HCT116 (cell line): Measurements from ENCODE around the gene SLC6A13. TPM values are rescaled to one million over a fixed set of nuclear protein-coding genes. Genes with fewer than 3 reads are reported as not detected.

ENCODE experiments used
- ATAC-seq: fragments of 200-7000 bp; cut with Tn5 transposase; 2 replicates; pipeline ENCODE4 v1.9.1; 2020; ENCODE audit warnings: mild to moderate bottlenecking, moderate library complexity
- BruUV-seq: library from RNA; stranded (reverse); fragments of 400-500 nt; replicated peaks from 2 replicates; lab custom pipeline; 2021; lab: Mats Ljungman, UMichigan
- CTCF ChIA-PET: fragments of 300-600 bp; sonication (Branson Sonifier 250); formaldehyde crosslinking; loops from one replicate; lab custom pipeline; 2021; ENCODE audit warnings: antibody characterized with exemption; lab: Charles Lee
- POLR2A ChIA-PET: fragments of 300-600, 350-600 bp; sonication (Branson Sonifier 250); formaldehyde crosslinking; loops from one replicate; lab custom pipeline; 2021; ENCODE audit warnings: antibody characterized with exemption; lab: Charles Lee
- RAD21 ChIA-PET, 2 experiments: fragments of 300-600 bp; sonication (Branson Sonifier 250); formaldehyde crosslinking; loops; one replicate each; lab custom pipeline; 2023; ENCODE audit warnings: low total read pairs in 2 of 2; ENCODE audit not compliant: uncharacterized antibody in 2 of 2, unreplicated experiment in 2 of 2, low non-redundant PET in 1 of 2; lab: Charles Lee
- DNase-seq: peaks from one replicate; pipeline ENCODE4 v3.0.0-alpha.2; 2010; ENCODE audit warnings: low read depth, low spot score
- H2AFZ ChIP-seq: fragments of 200-600 bp; shearing (Covaris generic), sonication (generic); 2 replicates; pipeline ENCODE4 v1.6.1; 2017; ENCODE audit warnings: low read depth, mixed run types, mixed read lengths, antibody characterized with exemption, low read length; ENCODE audit not compliant: poor library complexity, severe bottlenecking
- H3K27ac ChIP-seq: 2 replicates; pipeline ENCODE4 v1.5.1; 2012; ENCODE audit warnings: low read depth, low read length
- H3K27me3 ChIP-seq: fragments of 200-600 bp; sonication (generic); 2 replicates; pipeline ENCODE4 v1.6.1; 2016; ENCODE audit warnings: mixed run types, low read length, mixed read lengths; ENCODE audit not compliant: insufficient read depth
- H3K36me3 ChIP-seq, 2 experiments: fragments of 200-500 bp in 1 of 2; fragments of 200-600 bp in 1 of 2; sonication (Bioruptor generic) in 1 of 2; sonication (generic) in 1 of 2; 2 replicates each; pipeline versions ENCODE4 v1.5.1 to v1.6.1; 2014 to 2016; ENCODE audit warnings: low read length in 2 of 2, inconsistent platforms in 1 of 2, mixed read lengths in 1 of 2, mixed run types in 1 of 2; ENCODE audit not compliant: insufficient read depth in 2 of 2, control insufficient read depth in 1 of 2
- H3K4me1 ChIP-seq, 2 experiments: fragments of 200-600 bp in 1 of 2; sonication (generic) in 1 of 2; 2 replicates each; pipeline versions ENCODE4 v1.5.1 to v1.6.1; 2012 to 2017; ENCODE audit warnings: low read length in 2 of 2, inconsistent platforms in 1 of 2, mild to moderate bottlenecking in 1 of 2, mixed read lengths in 1 of 2, mixed run types in 1 of 2, moderate library complexity in 1 of 2; ENCODE audit not compliant: insufficient read depth in 2 of 2, control insufficient read depth in 1 of 2
- H3K4me2 ChIP-seq: fragments of 200-600 bp; sonication (generic); 2 replicates; pipeline ENCODE4 v1.6.1; 2017; ENCODE audit warnings: mixed run types, low read length, mixed read lengths
- H3K4me3 ChIP-seq, 2 experiments: fragments of 200-600 bp in 1 of 2; sonication (generic) in 1 of 2; replicated peaks in 1 of 2; 2 replicates each; pipeline ENCODE4 v1.5.1; 2011 to 2016; ENCODE audit warnings: low read length in 2 of 2, control low read depth in 1 of 2, low read depth in 1 of 2, mild to moderate bottlenecking in 1 of 2, mixed read lengths in 1 of 2, mixed run types in 1 of 2
- H3K79me2 ChIP-seq: fragments of 200-600 bp; sonication (generic); 2 replicates; pipeline ENCODE4 v1.6.1; 2017; ENCODE audit warnings: mild to moderate bottlenecking, mixed run types, low read length, moderate library complexity, mixed read lengths; ENCODE audit not compliant: insufficient read depth
- H3K9ac ChIP-seq: fragments of 200-600 bp; sonication (generic); 2 replicates; pipeline ENCODE4 v1.6.1; 2016; ENCODE audit warnings: low read length, mixed read lengths
- H3K9me2 ChIP-seq: fragments of 200-600 bp; sonication (generic), shearing (Covaris generic); 2 replicates; pipeline ENCODE4 v1.6.1; 2017; ENCODE audit warnings: mixed run types, mild to moderate bottlenecking, moderate library complexity; ENCODE audit not compliant: insufficient read depth
- H3K9me3 ChIP-seq, 2 experiments: fragments of 200-500 bp in 1 of 2; fragments of 200-600 bp in 1 of 2; sonication (Bioruptor generic) in 1 of 2; sonication (generic) in 1 of 2; 2 replicates each; pipeline ENCODE4 v1.6.1; 2014 to 2017; ENCODE audit warnings: low read length in 2 of 2, mixed read lengths in 2 of 2, inconsistent platforms in 1 of 2, low read depth in 1 of 2, mild to moderate bottlenecking in 1 of 2, mixed run types in 1 of 2, moderate library complexity in 1 of 2; ENCODE audit not compliant: control insufficient read depth in 1 of 2, insufficient read depth in 1 of 2
- H4K20me1 ChIP-seq: fragments of 200-600 bp; sonication (generic), shearing (Covaris generic); 2 replicates; pipeline ENCODE4 v1.6.1; 2017; ENCODE audit warnings: mixed run types, mild to moderate bottlenecking, moderate library complexity; ENCODE audit not compliant: insufficient read depth
- CBX3 ChIP-seq: IDR thresholded peaks from 2 replicates; pipeline ENCODE4 v1.6.1; 2012; ENCODE audit warnings: low read depth
- CEBPB ChIP-seq: IDR thresholded peaks from 2 replicates; pipeline ENCODE4 v1.6.1; 2012; ENCODE audit warnings: low read depth
- CTCF ChIP-seq, 3 experiments: fragments of 200-600 bp in 1 of 3; sonication (generic) in 1 of 3; IDR thresholded peaks in 2 of 3; conservative IDR thresholded peaks in 1 of 3; 2 replicates each; pipeline ENCODE4 v1.5.1; 2012 to 2017; ENCODE audit warnings: low read depth in 2 of 3, low read length in 2 of 3, antibody characterized with exemption in 1 of 3, borderline replicate concordance in 1 of 3, control low read depth in 1 of 3, mild to moderate bottlenecking in 1 of 3, mixed read lengths in 1 of 3, mixed run types in 1 of 3, moderate library complexity in 1 of 3; ENCODE audit not compliant: insufficient read depth in 1 of 3
- EZH2phosphoT487 ChIP-seq: fragments of 200-600 bp; IDR thresholded peaks from 2 replicates; pipeline ENCODE4 v1.6.1; 2018; ENCODE audit warnings: antibody characterized with exemption, borderline replicate concordance
- POLR2A ChIP-seq: IDR thresholded peaks from 2 replicates; pipeline ENCODE4 v1.7.0; 2011; ENCODE audit warnings: borderline replicate concordance; ENCODE audit not compliant: insufficient read depth, insufficient read length; ENCODE audit errors: extremely low read depth
- RAD21 ChIP-seq: IDR thresholded peaks from 2 replicates; pipeline ENCODE4 v1.6.1; 2012; ENCODE audit warnings: low read depth, mild to moderate bottlenecking
- SRF ChIP-seq: IDR thresholded peaks from 2 replicates; pipeline ENCODE4 v1.6.1; 2012; ENCODE audit warnings: low read depth
- TCF7L2 ChIP-seq: IDR thresholded peaks from 2 replicates; pipeline ENCODE4 v1.7.0; 2011; ENCODE audit warnings: borderline replicate concordance, inconsistent platforms; ENCODE audit not compliant: insufficient read depth, insufficient read length; ENCODE audit errors: extremely low read depth
- ZBTB33 ChIP-seq: IDR thresholded peaks from 2 replicates; pipeline ENCODE4 v1.6.1; 2011; ENCODE audit warnings: mild to moderate bottlenecking, low read length, moderate library complexity; ENCODE audit not compliant: insufficient replicate concordance; ENCODE audit errors: extremely low read depth
- intact Hi-C: fragments of 100-400 bp; cut with micrococcal nuclease; formaldehyde crosslinking; loops from 2 replicates; pipeline ENCODE4 v1.10.0; 2022
- total RNA-seq: library from RNA; stranded (reverse); gene quantifications from one replicate; pipeline ENCODE4 v1.2.1, GENCODE V29; 2021; ENCODE audit not compliant: unreplicated experiment
- TF ChIP-seq, protein P1 (sequence below): IDR thresholded peaks from 2 replicates; pipeline ENCODE4 v1.6.1; 2012
- TF ChIP-seq, protein P2 (sequence below): IDR thresholded peaks from 2 replicates; pipeline ENCODE4 v1.6.1; 2012; ENCODE audit warnings: low read depth

SLC6A13 gene
- total RNA-seq, 1 experiment from 2014 or later, result 0.39 TPM

GRCh38 chr12:307406-307805, 44.8 kb upstream of the SLC6A13 start:
- no peaks in the 10 kb centered on the region for H3K9me3 ChIP-seq
- TSS peak; percentile 34 for BruUV-seq

DNA sequence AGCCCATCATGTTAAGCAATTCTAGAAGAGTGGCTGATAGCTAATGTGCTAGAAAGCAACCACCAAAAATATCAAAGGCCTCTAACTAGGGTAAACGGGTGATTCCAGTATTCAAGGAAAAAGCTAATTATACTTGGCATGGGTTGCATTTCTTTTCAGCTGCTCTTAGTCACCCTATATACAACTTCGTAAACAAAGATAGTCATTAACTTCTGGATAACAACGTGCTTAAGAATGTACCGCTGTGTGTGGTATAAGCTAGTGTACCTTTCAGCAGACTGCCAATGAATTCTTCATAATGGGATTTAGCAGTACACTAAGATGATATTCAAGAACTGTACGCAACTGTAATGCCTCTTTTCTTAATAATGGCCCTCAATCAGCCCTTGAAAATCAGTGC, 42.2 kb upstream of the SLC6A13 start:
- ATAC-seq, result no peak
- Histone ChIP-seq H3K4me3 (no peak overlapping the region), H3K9me3 (no peaks in the 10 kb centered on the region), H3K27me3 (no peaks in the 10 kb centered on the region), H2AFZ (no peak overlapping the region), H3K36me3 (peaks cover 17 to 21% of the 10 kb centered on the region in 2 experiments), H3K79me2 (peaks cover 13% of the 10 kb centered on the region), H3K4me1 (no peaks in the 10 kb centered on the region), H3K9me2 (no peaks in the 10 kb centered on the region), H3K4me2 (no peak overlapping the region), H4K20me1 (no peaks in the 10 kb centered on the region), H3K9ac (no peak overlapping the region), H3K27ac (no peak overlapping the region)
- ChIA-PET POLR2A (no interaction called here), RAD21 (no interaction called here), CTCF (no interaction called here)
- intact Hi-C loops, result no loop called here
- no TSS peak for BruUV-seq
- no peak for DNase-seq
- TF ChIP-seq CBX3 (no peak), EZH2phosphoT487 (no peak), CEBPB (no peak), CTCF (IDR thresholded peaks at IDR 0.05 in 2 of 3, conservative IDR thresholded peaks at IDR 0.05 in 1 of 3; ENCODE audit: borderline replicate concordance in 1 of 3, insufficient read depth in 1 of 3, low read depth in 2 of 3, low read length in 2 of 3) (no peak), RAD21 (no peak), SRF (no peak), POLR2A (no peak)
- TF ChIP-seq, protein P1, sequence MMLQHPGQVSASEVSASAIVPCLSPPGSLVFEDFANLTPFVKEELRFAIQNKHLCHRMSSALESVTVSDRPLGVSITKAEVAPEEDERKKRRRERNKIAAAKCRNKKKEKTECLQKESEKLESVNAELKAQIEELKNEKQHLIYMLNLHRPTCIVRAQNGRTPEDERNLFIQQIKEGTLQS, result no peak
- TF ChIP-seq, protein P2, sequence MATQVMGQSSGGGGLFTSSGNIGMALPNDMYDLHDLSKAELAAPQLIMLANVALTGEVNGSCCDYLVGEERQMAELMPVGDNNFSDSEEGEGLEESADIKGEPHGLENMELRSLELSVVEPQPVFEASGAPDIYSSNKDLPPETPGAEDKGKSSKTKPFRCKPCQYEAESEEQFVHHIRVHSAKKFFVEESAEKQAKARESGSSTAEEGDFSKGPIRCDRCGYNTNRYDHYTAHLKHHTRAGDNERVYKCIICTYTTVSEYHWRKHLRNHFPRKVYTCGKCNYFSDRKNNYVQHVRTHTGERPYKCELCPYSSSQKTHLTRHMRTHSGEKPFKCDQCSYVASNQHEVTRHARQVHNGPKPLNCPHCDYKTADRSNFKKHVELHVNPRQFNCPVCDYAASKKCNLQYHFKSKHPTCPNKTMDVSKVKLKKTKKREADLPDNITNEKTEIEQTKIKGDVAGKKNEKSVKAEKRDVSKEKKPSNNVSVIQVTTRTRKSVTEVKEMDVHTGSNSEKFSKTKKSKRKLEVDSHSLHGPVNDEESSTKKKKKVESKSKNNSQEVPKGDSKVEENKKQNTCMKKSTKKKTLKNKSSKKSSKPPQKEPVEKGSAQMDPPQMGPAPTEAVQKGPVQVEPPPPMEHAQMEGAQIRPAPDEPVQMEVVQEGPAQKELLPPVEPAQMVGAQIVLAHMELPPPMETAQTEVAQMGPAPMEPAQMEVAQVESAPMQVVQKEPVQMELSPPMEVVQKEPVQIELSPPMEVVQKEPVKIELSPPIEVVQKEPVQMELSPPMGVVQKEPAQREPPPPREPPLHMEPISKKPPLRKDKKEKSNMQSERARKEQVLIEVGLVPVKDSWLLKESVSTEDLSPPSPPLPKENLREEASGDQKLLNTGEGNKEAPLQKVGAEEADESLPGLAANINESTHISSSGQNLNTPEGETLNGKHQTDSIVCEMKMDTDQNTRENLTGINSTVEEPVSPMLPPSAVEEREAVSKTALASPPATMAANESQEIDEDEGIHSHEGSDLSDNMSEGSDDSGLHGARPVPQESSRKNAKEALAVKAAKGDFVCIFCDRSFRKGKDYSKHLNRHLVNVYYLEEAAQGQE, result no peak

More at GRCh38 chr12:307406-307805, 44.8 kb upstream of the SLC6A13 start:
- H3K27ac ChIP-seq, result no peak overlapping the region
- H3K4me3 ChIP-seq, result no peak overlapping the region
- H3K4me1 ChIP-seq, result no peaks in the 10 kb centered on the region
- no peaks in the 10 kb centered on the region for H3K9me2 ChIP-seq
- peaks cover 17 to 39% of the 10 kb centered on the region in 2 experiments for H3K36me3 ChIP-seq
- H2AFZ ChIP-seq, result no peak overlapping the region
- ATAC-seq (no peak), DNase-seq (no peak)
- no peaks in the 10 kb centered on the region for H3K27me3 ChIP-seq
- H3K79me2 ChIP-seq, result peaks cover 13% of the 10 kb centered on the region
- intact Hi-C loops, result no loop called here
- no peak overlapping the region for H3K9ac ChIP-seq
- H3K4me2 ChIP-seq, result no peak overlapping the region
- H4K20me1 ChIP-seq, result no peaks in the 10 kb centered on the region
- ChIA-PET CTCF (no interaction called here), RAD21 (no interaction called here), POLR2A (no interaction called here)
- no peak for TF ChIP-seq ZBTB33
- no peak for TF ChIP-seq TCF7L2
